Neural crest cell (in vitro differentiated cells): ENCODE data around the gene CTAGE9. TPM values are rescaled to one million over a fixed set of nuclear protein-coding genes. Genes with fewer than 3 reads are reported as not detected.
A peak's percentile ranks its signal among the peaks of the same experiment; 100 is the strongest.

Source experiments
- DNase-seq: peaks from one replicate; pipeline ENCODE4 v3.0.0; 2021; ENCODE audit warnings: low read depth, mixed read lengths, low spot score
- H3K27ac Mint-ChIP-seq: one replicate; pipeline ENCODE4 v1.8.0; 2021; ENCODE audit warnings: mild to moderate bottlenecking, mixed read lengths; ENCODE audit not compliant: unreplicated experiment
- H3K27me3 Mint-ChIP-seq: 2 replicates; pipeline ENCODE4 v1.8.0; 2021; ENCODE audit warnings: low read depth, mild to moderate bottlenecking, mixed read lengths
- H3K36me3 Mint-ChIP-seq: 2 replicates; pipeline ENCODE4 v1.8.0; 2021; ENCODE audit warnings: low read depth, mild to moderate bottlenecking, mixed read lengths
- H3K4me1 Mint-ChIP-seq: 2 replicates; pipeline ENCODE4 v1.8.0; 2021; ENCODE audit warnings: mixed read lengths
- H3K4me3 Mint-ChIP-seq: one replicate; pipeline ENCODE4 v1.8.0; 2021; ENCODE audit warnings: mild to moderate bottlenecking, mixed read lengths
- H3K9me3 Mint-ChIP-seq: 2 replicates; pipeline ENCODE4 v1.8.0; 2021; ENCODE audit warnings: mixed read lengths
- CTCF ChIP-seq: fragments of 200-600 bp; sonication (generic); conservative IDR thresholded peaks from 2 replicates; pipeline ENCODE4 v1.5.0; 2021; ENCODE audit warnings: antibody characterized with exemption, mild to moderate bottlenecking
- total RNA-seq: library from RNA; stranded (reverse); gene quantifications from 2 replicates; pipeline ENCODE4 v1.2.1, GENCODE V29; 2021

The CTAGE9 gene
- total RNA-seq, 1 donor from 2014 or later, result not detected

GRCh38 chr6:131749023-131749422, 38.2 kb upstream of the CTAGE9 start:
- no peaks in the 10 kb centered on the region for H3K4me1 Mint-ChIP-seq

GRCh38 chr6:131747821-131748353, 37.1 kb upstream of the CTAGE9 start:
- Mint-ChIP-seq H3K9me3 (no peaks in the 10 kb centered on the region), H3K27me3 (no peaks in the 10 kb centered on the region), H3K27ac (peak overlapping the region; percentile 2), H3K4me3 (no peak overlapping the region), H3K36me3 (no peaks in the 10 kb centered on the region), H3K4me1 (no peaks in the 10 kb centered on the region)
- no peak for DNase-seq
- no peak for TF ChIP-seq CTCF

More at GRCh38 chr6:131749023-131749422, 38.2 kb upstream of the CTAGE9 start:
- TF ChIP-seq CTCF, result no peak
- Mint-ChIP-seq H3K4me3 (no peak overlapping the region), H3K27ac (no peak overlapping the region), H3K9me3 (no peaks in the 10 kb centered on the region), H3K27me3 (no peaks in the 10 kb centered on the region), H3K36me3 (no peaks in the 10 kb centered on the region)
- DNase-seq, result no peak

GRCh38 chr6:131745476-131745875, 34.7 kb upstream of the CTAGE9 start:
- TF ChIP-seq CTCF, result no peak
- Mint-ChIP-seq H3K27ac (no peak overlapping the region), H3K4me1 (no peaks in the 10 kb centered on the region), H3K27me3 (no peaks in the 10 kb centered on the region), H3K4me3 (no peak overlapping the region), H3K9me3 (no peaks in the 10 kb centered on the region), H3K36me3 (no peaks in the 10 kb centered on the region)
- no peak for DNase-seq

- TF ChIP-seq CTCF, result no peak
- no peaks in the 10 kb centered on the region for H3K9me3 Mint-ChIP-seq
- no peak overlapping the region for H3K4me3 Mint-ChIP-seq
- no peaks in the 10 kb centered on the region for H3K4me1 Mint-ChIP-seq
- H3K27me3 Mint-ChIP-seq, result no peaks in the 10 kb centered on the region
- DNase-seq, result no peak
- H3K36me3 Mint-ChIP-seq, result no peaks in the 10 kb centered on the region
- no peak overlapping the region for H3K27ac Mint-ChIP-seq
Measured at GRCh38 chr6:131744432-131745287, 33.8 kb upstream of the CTAGE9 start.

GRCh38 chr6:131741688-131742393, 31.0 kb upstream of the CTAGE9 start:
- no peak overlapping the region for H3K4me3 Mint-ChIP-seq
- no peaks in the 10 kb centered on the region for H3K27me3 Mint-ChIP-seq
- no peak for DNase-seq
- TF ChIP-seq CTCF, result no peak
- H3K27ac Mint-ChIP-seq, result no peak overlapping the region
- H3K4me1 Mint-ChIP-seq, result no peaks in the 10 kb centered on the region
- H3K36me3 Mint-ChIP-seq, result no peaks in the 10 kb centered on the region
- no peaks in the 10 kb centered on the region for H3K9me3 Mint-ChIP-seq
